ENCODE results near the gene HNRNPUL2.
"Not testable (repeated sequence)": the region's sequence is repeated elsewhere in the genome, so short reads cannot be mapped to it uniquely, and the experiment has no call there.

The HNRNPUL2 gene

DNA sequence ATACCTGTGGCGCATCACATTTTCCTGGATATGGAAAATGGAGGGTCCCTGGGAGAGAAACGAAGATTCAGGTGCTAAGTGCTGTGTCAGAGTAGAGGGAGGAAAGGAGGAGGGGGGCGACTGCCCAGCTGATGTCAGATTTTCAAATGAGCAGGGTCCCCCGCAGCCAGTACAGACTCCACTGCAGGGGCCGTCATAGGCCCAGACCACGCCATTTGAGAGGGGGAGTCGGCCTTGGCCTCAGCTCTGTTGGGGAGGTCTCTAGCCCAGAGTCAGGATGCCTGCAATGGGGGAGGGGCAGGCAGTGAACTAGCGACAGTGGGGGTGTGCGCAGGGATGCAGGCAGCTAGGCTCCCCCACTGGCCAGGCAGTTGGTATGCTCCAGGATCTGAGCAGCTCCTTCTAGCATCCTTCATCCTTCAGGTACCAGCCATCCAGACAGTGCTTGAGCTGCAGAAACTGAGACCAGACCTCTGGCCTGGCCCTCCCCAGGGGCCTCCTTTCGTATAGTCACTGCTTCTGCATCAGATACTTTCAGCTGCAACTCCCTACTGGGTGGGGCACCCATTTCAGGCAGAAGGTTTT is 19.9 kb downstream of the HNRNPUL2 start, which contains the start of the genes BSCL2 and GNG3:
Gene BSCL2, minus strand, starts transcription at position 148 of the 585 bp plus-strand sequence. CDS start 229 bp downstream, outside the sequence.
Gene GNG3, plus strand, starts transcription at position 400 of the 585 bp plus-strand sequence. CDS start 620 bp downstream, outside the sequence.
- Histone ChIP-seq H3K9ac (ENCODE audit: low read length in 5 of 5) (peak within 1 kb of the TSS in 4 of 5 donors; percentile 35 to 95 (median 59)), H3K36me3 (ENCODE audit: control insufficient read depth in 5 of 5, insufficient read depth in 5 of 5, low read length in 5 of 5) (peaks cover 0 to 18% (median 13%) of the 10 kb centered on the region in 5 donors), H3K27me3 (ENCODE audit: control insufficient read depth in 5 of 5, insufficient read depth in 4 of 5, low read length in 5 of 5) (no peaks in the 10 kb centered on the region), H3K27ac (ENCODE audit: low read depth, low read length) (peak within 1 kb of the TSS; percentile 41), H3K4me3 (ENCODE audit: low read depth in 1 of 5, low read length in 5 of 5) (peak within 1 kb of the TSS; percentile 80 to 97 (median 84)), H3K9me3 (ENCODE audit: control insufficient read depth in 5 of 5, low read length in 5 of 5) (no peaks in the 10 kb centered on the region), H3K4me1 (ENCODE audit: control insufficient read depth in 5 of 5, insufficient read depth in 5 of 5, low read length in 5 of 5) (peaks cover 4 to 45% (median 36%) of the 10 kb centered on the region in 5 donors)

DNA sequence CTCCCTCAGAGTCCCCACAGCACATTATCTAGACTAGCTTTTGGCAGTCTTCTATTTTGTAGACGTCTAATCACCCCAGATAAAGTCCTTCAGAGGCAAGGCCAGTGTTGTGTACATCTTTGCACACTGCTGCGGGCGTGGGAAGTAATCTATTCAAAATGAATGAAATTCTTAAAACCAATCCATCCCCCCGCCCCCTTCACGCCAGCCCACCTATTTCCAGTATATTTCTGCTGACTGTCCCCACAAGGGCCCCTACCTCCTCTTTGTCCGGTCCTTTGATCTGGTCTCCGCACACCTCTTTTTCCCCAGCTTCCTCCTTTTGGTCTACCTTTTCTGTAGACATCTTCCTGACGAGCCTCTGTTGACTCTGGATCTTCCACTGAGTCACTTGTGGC is 20.4 kb downstream of the HNRNPUL2 start:
- H3K9ac ChIP-seq (ENCODE audit: low read length in 5 of 5), result peak overlapping the region in 2 of 5 donors; percentile 35 to 48
- no peaks in the 10 kb centered on the region for H3K9me3 ChIP-seq (ENCODE audit: control insufficient read depth in 5 of 5, low read length in 5 of 5)
- peak overlapping the region; percentile 51 to 85 (median 80) for H3K4me3 ChIP-seq (ENCODE audit: low read depth in 1 of 5, low read length in 5 of 5)
- peaks cover 0 to 14% (median 11%) of the 10 kb centered on the region in 5 donors for H3K36me3 ChIP-seq (ENCODE audit: control insufficient read depth in 5 of 5, insufficient read depth in 5 of 5, low read length in 5 of 5)
- H3K27ac ChIP-seq (ENCODE audit: low read depth, low read length), result peak overlapping the region; percentile 41
- H3K4me1 ChIP-seq (ENCODE audit: control insufficient read depth in 5 of 5, insufficient read depth in 5 of 5, low read length in 5 of 5), result peaks cover 4 to 45% (median 36%) of the 10 kb centered on the region in 5 donors
- no peaks in the 10 kb centered on the region for H3K27me3 ChIP-seq (ENCODE audit: control insufficient read depth in 5 of 5, insufficient read depth in 4 of 5, low read length in 5 of 5)

DNA sequence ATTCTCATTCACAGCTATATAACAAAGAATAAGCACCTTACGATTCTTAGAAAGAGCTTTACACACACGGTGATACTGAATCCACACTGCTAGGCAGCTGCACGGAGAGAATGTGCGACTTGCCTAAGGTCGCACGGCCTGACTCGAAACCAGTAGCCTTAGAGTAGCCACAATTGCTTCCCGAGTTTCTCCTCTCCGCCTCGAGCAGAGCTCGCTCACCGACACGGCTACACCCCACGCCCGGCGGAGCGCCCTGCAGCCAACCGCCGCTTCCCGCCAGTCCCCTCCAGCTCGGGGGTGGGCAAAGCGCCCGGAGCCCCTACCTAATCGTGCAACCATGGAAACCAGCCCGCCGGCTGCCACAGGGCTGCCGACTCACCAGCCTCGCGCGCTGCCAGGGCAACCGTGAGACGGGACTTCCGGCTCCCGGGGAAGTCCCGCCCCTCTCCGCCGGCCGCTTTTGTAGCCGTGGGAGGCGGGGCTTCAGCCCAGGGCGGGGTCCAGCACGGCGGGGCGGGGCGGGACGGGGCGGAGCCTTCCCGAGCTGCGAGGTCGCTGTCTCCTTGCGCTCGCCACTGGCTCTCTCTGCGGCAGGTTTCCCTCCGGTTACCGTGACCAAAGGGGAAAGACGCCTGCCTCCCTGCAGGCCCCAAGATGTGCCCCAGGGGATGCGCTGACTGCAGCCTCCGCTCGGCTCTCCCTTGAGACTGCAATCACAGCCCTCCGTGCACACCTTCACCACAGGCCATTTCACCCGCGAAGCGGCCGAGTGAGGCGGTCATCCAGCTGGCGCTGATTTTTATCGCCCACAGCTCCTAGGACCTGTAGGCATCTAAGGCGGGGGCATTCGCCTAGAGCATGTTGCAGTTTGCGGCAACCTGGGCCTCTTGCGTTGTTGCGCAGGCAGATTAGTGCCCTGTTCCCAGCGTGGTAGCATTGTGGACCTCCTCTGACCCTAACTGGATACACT is 21.1 kb downstream of the HNRNPUL2 start:
- peak overlapping the region; percentile 10 to 89 (median 72) for H3K9ac ChIP-seq (ENCODE audit: low read length in 5 of 5)
- H3K9me3 ChIP-seq (ENCODE audit: control insufficient read depth in 5 of 5, low read length in 5 of 5), result no peaks in the 10 kb centered on the region
- H3K4me3 ChIP-seq (ENCODE audit: low read depth in 1 of 5, low read length in 5 of 5), result peak overlapping the region; percentile 75 to 90 (median 84)
- peak overlapping the region; percentile 81 for H3K27ac ChIP-seq (ENCODE audit: low read depth, low read length)
- H3K27me3 ChIP-seq (ENCODE audit: control insufficient read depth in 5 of 5, insufficient read depth in 4 of 5, low read length in 5 of 5), result no peaks in the 10 kb centered on the region
- H3K4me1 ChIP-seq (ENCODE audit: control insufficient read depth in 5 of 5, insufficient read depth in 5 of 5, low read length in 5 of 5), result peaks cover 4 to 45% (median 36%) of the 10 kb centered on the region in 5 donors
- H3K36me3 ChIP-seq (ENCODE audit: control insufficient read depth in 5 of 5, insufficient read depth in 5 of 5, low read length in 5 of 5), result peaks cover 2 to 14% (median 7%) of the 10 kb centered on the region in 5 donors

DNA sequence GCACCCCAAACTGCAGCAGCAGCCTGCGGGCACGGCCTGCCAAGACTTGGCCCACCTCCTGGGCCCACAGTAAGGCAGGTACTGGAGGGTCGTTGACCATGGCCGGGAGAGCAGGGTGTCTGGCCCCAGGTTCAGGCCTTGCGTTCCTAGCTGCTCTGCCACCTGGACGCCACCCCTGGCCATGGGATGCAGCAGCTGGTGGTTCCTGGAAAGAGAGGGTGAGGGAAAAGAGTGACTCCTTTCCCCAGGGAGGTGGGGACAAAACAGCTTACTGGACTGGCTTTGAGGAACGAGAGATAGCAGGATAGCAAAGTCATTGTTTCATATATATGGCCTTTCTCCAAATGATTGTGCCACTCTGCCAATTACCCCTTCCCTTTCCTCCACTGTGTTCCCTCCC is 21.8 kb downstream of the HNRNPUL2 start:
- Histone ChIP-seq H3K27me3 (ENCODE audit: control insufficient read depth in 5 of 5, insufficient read depth in 4 of 5, low read length in 5 of 5) (no peaks in the 10 kb centered on the region), H3K4me3 (ENCODE audit: low read depth in 1 of 5, low read length in 5 of 5) (peak overlapping the region; percentile 68 to 90 (median 84)), H3K36me3 (ENCODE audit: control insufficient read depth in 5 of 5, insufficient read depth in 5 of 5, low read length in 5 of 5) (peaks cover 0 to 12% (median 4%) of the 10 kb centered on the region in 5 donors), H3K4me1 (ENCODE audit: control insufficient read depth in 5 of 5, insufficient read depth in 5 of 5, low read length in 5 of 5) (peaks cover 4 to 41% (median 34%) of the 10 kb centered on the region in 5 donors), H3K9me3 (ENCODE audit: control insufficient read depth in 5 of 5, low read length in 5 of 5) (no peaks in the 10 kb centered on the region), H3K9ac (ENCODE audit: low read length in 5 of 5) (peak overlapping the region; percentile 10 to 89 (median 72)), H3K27ac (ENCODE audit: low read depth, low read length) (peak overlapping the region; percentile 81)

DNA sequence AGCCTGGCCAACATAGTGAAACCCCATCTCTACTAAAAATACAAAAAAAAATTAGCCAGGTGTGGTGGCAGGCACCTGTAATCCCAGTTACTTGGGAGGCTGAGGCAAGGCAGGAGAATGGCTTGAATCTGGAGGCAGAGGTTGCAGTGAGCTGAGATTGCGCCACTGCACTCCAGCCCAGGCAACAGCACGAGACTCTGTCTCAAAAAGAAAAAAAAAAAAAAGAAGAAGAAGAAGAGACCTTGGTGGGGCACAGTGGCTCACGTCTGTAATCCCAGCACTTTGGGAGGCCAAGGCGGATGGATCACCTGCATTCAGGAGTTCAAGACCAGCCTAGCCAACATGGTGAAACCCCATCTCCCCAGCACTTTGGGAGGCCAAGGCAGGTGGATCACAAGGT is 23.3 kb downstream of the HNRNPUL2 start:
- not testable (repeated sequence) for H3K27me3 ChIP-seq (ENCODE audit: control insufficient read depth in 5 of 5, insufficient read depth in 4 of 5, low read length in 5 of 5); H3K9ac ChIP-seq (ENCODE audit: low read length in 5 of 5); H3K4me3 ChIP-seq (ENCODE audit: low read depth in 1 of 5, low read length in 5 of 5); H3K27ac ChIP-seq (ENCODE audit: low read depth, low read length); H3K9me3 ChIP-seq (ENCODE audit: control insufficient read depth in 5 of 5, low read length in 5 of 5)
- peaks cover 0 to 12% (median 4%) of the 10 kb centered on the region in 5 donors for H3K36me3 ChIP-seq (ENCODE audit: control insufficient read depth in 5 of 5, insufficient read depth in 5 of 5, low read length in 5 of 5)
- peaks cover 2 to 26% (median 23%) of the 10 kb centered on the region in 5 donors for H3K4me1 ChIP-seq (ENCODE audit: control insufficient read depth in 5 of 5, insufficient read depth in 5 of 5, low read length in 5 of 5)

DNA sequence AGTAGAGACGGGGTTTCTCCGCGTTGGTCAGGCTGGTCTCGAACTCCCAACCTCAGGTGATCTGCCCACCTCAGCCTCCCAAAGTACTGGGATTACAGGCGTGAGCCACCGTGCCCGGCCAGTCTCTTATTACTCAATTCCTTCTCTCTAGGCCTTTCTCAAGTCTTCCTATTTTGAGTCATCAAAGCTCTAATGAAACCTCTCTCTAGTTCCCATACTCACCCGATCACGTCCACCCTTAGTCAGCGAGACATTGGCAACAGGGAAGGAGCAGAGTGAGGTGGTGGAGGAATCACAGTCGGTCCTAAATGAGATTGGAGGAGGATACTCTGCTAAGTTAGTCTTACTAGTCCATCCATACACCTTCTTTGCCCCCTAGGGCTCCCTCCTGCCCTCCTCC is 25.0 kb downstream of the HNRNPUL2 start:
- Histone ChIP-seq H3K4me1 (ENCODE audit: control insufficient read depth in 5 of 5, insufficient read depth in 5 of 5, low read length in 5 of 5) (peaks cover 2 to 19% (median 16%) of the 10 kb centered on the region in 5 donors), H3K9ac (ENCODE audit: low read length in 5 of 5) (no peak overlapping the region), H3K27ac (ENCODE audit: low read depth, low read length) (no peak overlapping the region), H3K27me3 (ENCODE audit: control insufficient read depth in 5 of 5, insufficient read depth in 4 of 5, low read length in 5 of 5) (no peaks in the 10 kb centered on the region), H3K9me3 (ENCODE audit: control insufficient read depth in 5 of 5, low read length in 5 of 5) (no peaks in the 10 kb centered on the region), H3K36me3 (ENCODE audit: control insufficient read depth in 5 of 5, insufficient read depth in 5 of 5, low read length in 5 of 5) (peaks cover 0 to 12% (median 4%) of the 10 kb centered on the region in 5 donors), H3K4me3 (ENCODE audit: low read depth in 1 of 5, low read length in 5 of 5) (no peak overlapping the region)

DNA sequence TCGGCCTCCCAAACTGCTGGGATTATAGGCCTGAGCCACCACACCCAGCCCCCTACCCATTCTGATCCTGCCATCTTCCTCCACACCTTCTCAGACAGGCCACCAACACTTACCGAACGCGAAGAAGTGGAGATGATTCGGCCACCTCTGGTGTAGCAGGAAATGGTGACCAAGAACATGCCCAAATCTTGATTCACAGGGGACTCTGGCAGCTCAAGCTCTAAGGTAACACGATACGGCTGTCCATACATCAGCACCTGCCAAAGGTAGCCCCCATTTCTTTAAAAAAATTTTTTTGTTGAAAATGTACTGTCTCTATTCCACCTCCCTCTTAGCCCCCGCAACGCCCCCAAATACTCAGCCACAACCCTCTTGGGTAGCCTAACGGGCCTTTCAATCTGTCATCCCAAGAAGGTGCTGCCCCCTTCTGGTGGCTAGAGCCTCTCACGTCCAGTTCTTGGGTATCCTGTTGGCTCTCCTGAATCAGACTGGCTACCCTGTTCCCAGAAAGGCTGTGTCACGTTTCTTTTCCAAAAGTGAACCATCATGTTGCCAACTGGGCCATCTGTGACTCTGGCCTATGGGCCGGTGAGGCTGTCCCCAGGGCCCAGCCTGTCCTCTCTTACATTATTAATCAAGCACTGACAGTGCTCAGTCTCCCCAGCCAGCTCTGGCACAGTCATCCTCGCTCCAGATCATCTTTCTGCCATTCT is 32.6 kb downstream of the HNRNPUL2 start:
- no peaks in the 10 kb centered on the region for H3K27me3 ChIP-seq (ENCODE audit: control insufficient read depth in 5 of 5, insufficient read depth in 4 of 5, low read length in 5 of 5)
- H3K36me3 ChIP-seq (ENCODE audit: control insufficient read depth in 5 of 5, insufficient read depth in 5 of 5, low read length in 5 of 5), result peaks cover 0 to 42% (median 27%) of the 10 kb centered on the region in 5 donors
- H3K27ac ChIP-seq (ENCODE audit: low read depth, low read length), result peak overlapping the region; percentile 60
- no peaks in the 10 kb centered on the region for H3K9me3 ChIP-seq (ENCODE audit: control insufficient read depth in 5 of 5, low read length in 5 of 5)
- peaks cover 7 to 19% (median 17%) of the 10 kb centered on the region in 5 donors for H3K4me1 ChIP-seq (ENCODE audit: control insufficient read depth in 5 of 5, insufficient read depth in 5 of 5, low read length in 5 of 5)
- no peak overlapping the region for H3K4me3 ChIP-seq (ENCODE audit: low read depth in 1 of 5, low read length in 5 of 5)
- H3K9ac ChIP-seq (ENCODE audit: low read length in 5 of 5), result peak overlapping the region in 2 of 5 donors; percentile 14 to 66

DNA sequence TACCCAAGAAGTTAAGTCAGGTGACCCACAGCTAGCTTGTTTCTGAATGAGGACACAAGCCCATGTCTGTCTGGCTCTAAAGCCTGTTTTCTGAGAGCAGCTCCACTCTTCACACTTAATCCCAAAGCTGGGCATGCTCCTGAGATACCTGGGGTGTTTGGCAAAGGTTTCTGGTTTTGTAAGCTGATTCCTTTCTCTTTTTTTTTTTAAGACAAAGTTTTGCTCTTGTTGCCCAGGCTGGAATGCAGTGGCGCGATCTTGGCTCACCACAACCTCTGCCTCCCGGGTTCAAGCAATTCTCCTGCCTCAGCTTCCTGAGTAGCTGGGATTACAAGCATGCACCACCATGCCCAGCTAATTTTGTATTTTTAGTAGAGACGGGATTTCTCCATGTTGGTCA is 33.6 kb downstream of the HNRNPUL2 start:
- peaks cover 10 to 28% (median 25%) of the 10 kb centered on the region in 5 donors for H3K4me1 ChIP-seq (ENCODE audit: control insufficient read depth in 5 of 5, insufficient read depth in 5 of 5, low read length in 5 of 5)
- not testable (repeated sequence) for H3K4me3 ChIP-seq (ENCODE audit: low read depth in 1 of 5, low read length in 5 of 5); H3K9me3 ChIP-seq (ENCODE audit: control insufficient read depth in 5 of 5, low read length in 5 of 5); H3K27ac ChIP-seq (ENCODE audit: low read depth, low read length); H3K27me3 ChIP-seq (ENCODE audit: control insufficient read depth in 5 of 5, insufficient read depth in 4 of 5, low read length in 5 of 5); H3K9ac ChIP-seq (ENCODE audit: low read length in 5 of 5)
- peaks cover 0 to 42% (median 27%) of the 10 kb centered on the region in 5 donors for H3K36me3 ChIP-seq (ENCODE audit: control insufficient read depth in 5 of 5, insufficient read depth in 5 of 5, low read length in 5 of 5)

DNA sequence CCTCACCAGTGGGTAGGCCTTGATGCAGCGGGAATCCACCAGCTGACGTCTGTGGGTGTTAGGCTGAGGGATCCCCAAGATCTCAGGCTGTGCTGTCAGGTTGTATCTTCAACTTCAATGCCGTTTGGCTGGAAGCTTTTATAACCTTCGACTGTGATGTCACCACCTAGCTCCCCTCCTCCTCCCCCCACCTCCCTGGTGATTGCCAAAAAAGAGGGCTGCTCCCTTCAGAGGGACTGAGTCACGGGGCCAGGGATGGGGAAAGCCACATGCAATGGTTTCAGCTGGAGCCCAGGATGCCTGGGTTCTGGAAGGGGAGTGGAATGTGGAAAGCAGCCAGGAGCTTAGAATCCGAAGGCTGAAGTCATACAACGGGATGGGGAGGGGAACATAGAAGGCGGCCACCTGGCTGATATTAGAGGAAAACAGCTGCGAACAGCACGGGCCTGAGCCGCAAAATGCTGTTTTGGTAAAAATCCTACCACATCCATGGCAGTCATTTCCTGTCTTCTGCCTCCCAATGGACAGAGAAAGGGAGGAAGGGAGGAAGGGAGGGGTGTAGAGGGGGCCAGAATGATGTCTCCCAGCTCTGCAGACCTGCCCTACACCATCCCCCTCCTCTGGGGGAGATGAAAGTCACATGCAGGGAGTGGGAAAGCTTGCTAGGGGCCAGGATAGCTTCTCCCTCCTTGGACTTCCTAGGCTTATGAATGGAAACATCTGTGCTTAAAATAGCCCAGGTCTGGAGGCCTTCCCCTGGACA is 37.7 kb downstream of the HNRNPUL2 start, which contains the start of gene LRRN4CL:
Gene LRRN4CL, minus strand, starts transcription at position 110 of the 763 bp plus-strand sequence. CDS start 1,022 bp downstream, outside the sequence.
- H3K9ac ChIP-seq (ENCODE audit: low read length in 5 of 5), result peak within 1 kb of the TSS; percentile 1 to 62 (median 41)
- H3K36me3 ChIP-seq (ENCODE audit: control insufficient read depth in 5 of 5, insufficient read depth in 5 of 5, low read length in 5 of 5), result peaks cover 0 to 38% (median 27%) of the 10 kb centered on the region in 5 donors
- H3K4me1 ChIP-seq (ENCODE audit: control insufficient read depth in 5 of 5, insufficient read depth in 5 of 5, low read length in 5 of 5), result peaks cover 10 to 34% (median 29%) of the 10 kb centered on the region in 5 donors
- peak within 1 kb of the TSS; percentile 50 to 80 (median 59) for H3K4me3 ChIP-seq (ENCODE audit: low read depth in 1 of 5, low read length in 5 of 5)
- H3K9me3 ChIP-seq (ENCODE audit: control insufficient read depth in 5 of 5, low read length in 5 of 5), result no peaks in the 10 kb centered on the region
- peak within 1 kb of the TSS; percentile 69 for H3K27ac ChIP-seq (ENCODE audit: low read depth, low read length)
- no peaks in the 10 kb centered on the region for H3K27me3 ChIP-seq (ENCODE audit: control insufficient read depth in 5 of 5, insufficient read depth in 4 of 5, low read length in 5 of 5)

Measured in subcutaneous abdominal adipose tissue (tissue), 5 donors.